Panc1 (cell line): ENCODE measurements around the gene IQUB. TPM values are rescaled to one million over a fixed set of nuclear protein-coding genes. Genes with fewer than 3 reads are reported as not detected.

Source experiments
- ATAC-seq: fragments of 200-7000 bp; cut with Tn5 transposase; 2 replicates; pipeline ENCODE4 v1.9.1; 2020; ENCODE audit warnings: mild to moderate bottlenecking, moderate library complexity
- BruUV-seq: library from RNA; stranded (reverse); fragments of 400-500 nt; replicated peaks from 2 replicates; lab custom pipeline; 2021; lab: Mats Ljungman, UMichigan
- CTCF ChIA-PET: fragments of 300-600 bp; sonication (Branson Sonifier 250); formaldehyde crosslinking; loops from one replicate; lab custom pipeline; 2022; ENCODE audit warnings: antibody characterized with exemption; lab: Charles Lee
- POLR2A ChIA-PET: fragments of 300-600 bp; sonication (Branson Sonifier 250); formaldehyde crosslinking; loops from one replicate; lab custom pipeline; 2022; ENCODE audit warnings: antibody characterized with exemption; lab: Charles Lee
- DNase-seq: peaks from one replicate; pipeline ENCODE4 v3.0.0-alpha.2; 2010; ENCODE audit warnings: low read depth, low spot score
- H3K27ac ChIP-seq: 2 replicates; pipeline ENCODE4 v1.5.1; 2011; ENCODE audit warnings: mild to moderate bottlenecking, low read length, inconsistent platforms
- H3K27me3 ChIP-seq: fragments of 200-500 bp; sonication (Bioruptor generic); 2 replicates; pipeline ENCODE4 v1.6.0; 2014; ENCODE audit warnings: low read length, inconsistent platforms; ENCODE audit not compliant: control insufficient read depth, insufficient read depth
- H3K36me3 ChIP-seq: fragments of 200-500 bp; sonication (Bioruptor generic); 2 replicates; pipeline ENCODE4 v1.5.1; 2014; ENCODE audit warnings: inconsistent platforms, mild to moderate bottlenecking, low read length, moderate library complexity; ENCODE audit not compliant: control insufficient read depth, insufficient read depth
- H3K4me1 ChIP-seq: 2 replicates; pipeline ENCODE4 v1.5.1; 2011; ENCODE audit warnings: inconsistent platforms, mild to moderate bottlenecking, low read length, moderate library complexity; ENCODE audit not compliant: control insufficient read depth, insufficient read depth
- H3K4me3 ChIP-seq, 2 experiments: 2 replicates each; pipeline ENCODE4 v1.5.1; 2011 to 2012; ENCODE audit warnings: low read depth in 2 of 2, low read length in 2 of 2, mild to moderate bottlenecking in 2 of 2, inconsistent platforms in 1 of 2, moderate library complexity in 1 of 2
- H3K9me3 ChIP-seq: fragments of 200-500 bp; sonication (Bioruptor generic); 2 replicates; pipeline ENCODE4 v1.5.1; 2014; ENCODE audit warnings: low read depth, mild to moderate bottlenecking, inconsistent platforms, low read length, moderate library complexity; ENCODE audit not compliant: control insufficient read depth, insufficient read depth
- CTCF ChIP-seq: fragments of 450-650 bp; IDR thresholded peaks from 2 replicates; pipeline ENCODE4 v1.5.1; 2017; ENCODE audit warnings: mild to moderate bottlenecking
- POLR2AphosphoS5 ChIP-seq: IDR thresholded peaks from 2 replicates; pipeline ENCODE4 v1.6.1; 2012; ENCODE audit warnings: mild to moderate bottlenecking, low read depth, low read length, moderate library complexity
- REST ChIP-seq, 2 experiments: IDR thresholded peaks; 2 replicates each; pipeline ENCODE4 v1.6.1; 2011 to 2012; ENCODE audit warnings: low read depth in 2 of 2, control low read depth in 1 of 2, low read length in 1 of 2, mild to moderate bottlenecking in 1 of 2, moderate library complexity in 1 of 2; ENCODE audit not compliant: insufficient read depth in 1 of 2
- SIN3A ChIP-seq: IDR thresholded peaks from 2 replicates; pipeline ENCODE4 v1.6.1; 2012; ENCODE audit warnings: low read depth, mild to moderate bottlenecking, low read length, moderate library complexity, borderline replicate concordance; ENCODE audit not compliant: insufficient read depth
- TCF7L2 ChIP-seq: IDR thresholded peaks from 2 replicates; pipeline ENCODE4 v1.6.1; 2011; ENCODE audit warnings: mild to moderate bottlenecking, low read depth, low read length, inconsistent platforms
- in situ Hi-C: cut with HindIII; loops from 2 replicates; pipeline ENCODE4 v1.10.0; 2016; ENCODE audit warnings: low sequenced_read_pairs, low pct_unique_long_range_greater_than_20kb
- intact Hi-C: fragments of 100-400 bp; cut with micrococcal nuclease; formaldehyde crosslinking; loops from one replicate; pipeline ENCODE4 v1.10.0; 2022; ENCODE audit not compliant: unreplicated experiment
- total RNA-seq: library from RNA; stranded (reverse); gene quantifications from one replicate; pipeline ENCODE4 v1.2.1, GENCODE V29; 2021; ENCODE audit not compliant: unreplicated experiment

The IQUB gene
- total RNA-seq, 1 experiment from 2014 or later = 0.59 TPM

GRCh38 chr7:123573341-123573740, 38.9 kb upstream of the IQUB start:
- no peaks in the 10 kb centered on the region for H3K4me1 ChIP-seq
- ChIA-PET POLR2A (no interaction called here), CTCF (no interaction called here)
- H3K27me3 ChIP-seq = peaks cover 5% of the 10 kb centered on the region; the same call in 1 of the 2 replicates
- H3K36me3 ChIP-seq = no peaks in the 10 kb centered on the region
- H3K27ac ChIP-seq = no peak overlapping the region
- H3K4me3 ChIP-seq = no peak overlapping the region
- DNase-seq = no peak
- intact Hi-C loops (no loop called here), in situ Hi-C loops (no loop called here)
- BruUV-seq = no TSS peak
- no peak for ATAC-seq
- no peaks in the 10 kb centered on the region for H3K9me3 ChIP-seq
- no peak for TF ChIP-seq TCF7L2

GRCh38 chr7:123571684-123572083, 37.3 kb upstream of the IQUB start:
- H3K27me3 ChIP-seq = peaks cover 2% of the 10 kb centered on the region; the same call in 1 of the 2 replicates
- DNase-seq (no peak), ATAC-seq (no peak)
- no peak for TF ChIP-seq TCF7L2
- TF ChIP-seq REST (IDR thresholded peaks at IDR 0.05; ENCODE audit: insufficient read depth in 1 of 2, low read depth in 2 of 2, low read length in 1 of 2) = no peak
- no peak for TF ChIP-seq POLR2AphosphoS5
- no peak for TF ChIP-seq SIN3A
- H3K4me1 ChIP-seq = no peaks in the 10 kb centered on the region
- ChIA-PET POLR2A (no interaction called here), CTCF (no interaction called here)
- H3K27ac ChIP-seq = no peak overlapping the region
- in situ Hi-C loops (no loop called here), intact Hi-C loops (no loop called here)
- H3K36me3 ChIP-seq = no peaks in the 10 kb centered on the region
- no TSS peak for BruUV-seq
- no peaks in the 10 kb centered on the region for H3K9me3 ChIP-seq
- no peak overlapping the region for H3K4me3 ChIP-seq

GRCh38 chr7:123571187-123571586, 36.8 kb upstream of the IQUB start:
- no peaks in the 10 kb centered on the region for H3K4me1 ChIP-seq
- intact Hi-C loops (no loop called here), in situ Hi-C loops (no loop called here)
- no peaks in the 10 kb centered on the region for H3K9me3 ChIP-seq
- no TSS peak for BruUV-seq
- DNase-seq = no peak
- no peak overlapping the region for H3K4me3 ChIP-seq
- TF ChIP-seq POLR2AphosphoS5 (no peak), CTCF (no peak), SIN3A (no peak), REST (IDR thresholded peaks at IDR 0.05; ENCODE audit: insufficient read depth in 1 of 2, low read depth in 2 of 2, low read length in 1 of 2) (no peak), TCF7L2 (no peak)
- no peak for ATAC-seq
- POLR2A ChIA-PET = no interaction called here
- CTCF ChIA-PET = no interaction called here
- no peak overlapping the region for H3K27ac ChIP-seq
- H3K36me3 ChIP-seq = no peaks in the 10 kb centered on the region
- peaks cover 2% of the 10 kb centered on the region; the same call in 1 of the 2 replicates for H3K27me3 ChIP-seq
